Neural cell (in vitro differentiated cells): ENCODE data around the gene USP12. TPM values are rescaled to one million over a fixed set of nuclear protein-coding genes. Genes with fewer than 3 reads are reported as not detected.

ENCODE experiments used
- H2AFZ ChIP-seq: fragments of 200-600, 300-800 bp; sonication (generic), shearing (Covaris generic); 2 replicates; pipeline ENCODE4 v1.6.0; 2014; ENCODE audit warnings: low read depth, mild to moderate bottlenecking, antibody characterized with exemption, low read length, moderate library complexity
- H3F3A ChIP-seq: fragments of 200-600 bp; shearing (Covaris generic); 2 replicates; pipeline ENCODE4 v1.6.1; 2016; ENCODE audit warnings: mild to moderate bottlenecking, moderate library complexity, mixed read lengths, antibody characterized with exemption, low read length; ENCODE audit not compliant: insufficient read depth, poor library complexity, severe bottlenecking
- H3K27ac ChIP-seq: fragments of 200-600, 300-800 bp; sonication (generic), shearing (Covaris generic); 2 replicates; pipeline ENCODE4 v1.5.1; 2014; ENCODE audit warnings: mild to moderate bottlenecking, low read length, moderate library complexity
- H3K27me3 ChIP-seq: fragments of 300-800, 200-600 bp; sonication (generic), shearing (Covaris generic); 2 replicates; pipeline ENCODE4 v1.6.0; 2014; ENCODE audit warnings: mild to moderate bottlenecking, low read depth, low read length, moderate library complexity; ENCODE audit not compliant: insufficient read depth
- H3K36me3 ChIP-seq: fragments of 300-800, 200-600 bp; sonication (generic), shearing (Covaris generic); 2 replicates; pipeline ENCODE4 v1.5.1; 2014; ENCODE audit warnings: mild to moderate bottlenecking, antibody characterized with exemption, low read length, moderate library complexity; ENCODE audit not compliant: insufficient read depth
- H3K4me2 ChIP-seq: fragments of 300-800, 200-600 bp; sonication (generic), shearing (Covaris generic); 2 replicates; pipeline ENCODE4 v1.6.0; 2014; ENCODE audit warnings: mild to moderate bottlenecking, low read length
- H3K4me3 ChIP-seq: fragments of 300-800, 200-600 bp; sonication (generic), shearing (Covaris generic); 2 replicates; pipeline ENCODE4 v1.5.1; 2014; ENCODE audit warnings: mild to moderate bottlenecking, low read length, moderate library complexity
- H3K79me2 ChIP-seq: fragments of 200-600 bp; shearing (Covaris generic); replicated peaks from 2 replicates; pipeline ENCODE4 v1.6.0; 2014; ENCODE audit warnings: mild to moderate bottlenecking, low read length, moderate library complexity; ENCODE audit not compliant: insufficient read depth
- H3K9ac ChIP-seq: fragments of 300-800, 200-600 bp; sonication (generic), shearing (Covaris generic); 2 replicates; pipeline ENCODE4 v1.6.1; 2016; ENCODE audit warnings: mild to moderate bottlenecking, low read length, mixed read lengths
- H3K9me2 ChIP-seq: fragments of 200-600 bp; shearing (Covaris generic); 2 replicates; pipeline ENCODE4 v1.6.1; 2016; ENCODE audit warnings: mild to moderate bottlenecking, low read length, mixed read lengths; ENCODE audit not compliant: insufficient read depth
- H3K9me3 ChIP-seq: fragments of 200-600, 300-800 bp; sonication (generic), shearing (Covaris generic); 2 replicates; pipeline ENCODE4 v1.6.1; 2016; ENCODE audit warnings: mild to moderate bottlenecking, mixed run types, low read length, moderate library complexity, mixed read lengths
- H4K20me1 ChIP-seq: fragments of 200-600 bp; shearing (Covaris generic); 2 replicates; pipeline ENCODE4 v1.6.1; 2016; ENCODE audit warnings: mild to moderate bottlenecking, mixed run types; ENCODE audit not compliant: insufficient read depth
- EP300 ChIP-seq: fragments of 450-650 bp; conservative IDR thresholded peaks from 2 replicates; pipeline ENCODE4 v1.6.1; 2014; ENCODE audit warnings: antibody characterized with exemption, mild to moderate bottlenecking, moderate library complexity; ENCODE audit not compliant: poor library complexity, severe bottlenecking
- EZH2 ChIP-seq: fragments of 200-600, 300-800 bp; shearing (Covaris generic), sonication (generic); IDR thresholded peaks from 2 replicates; pipeline ENCODE4 v1.6.1; 2014; ENCODE audit warnings: antibody characterized with exemption, low read length, borderline replicate concordance, mild to moderate bottlenecking; ENCODE audit not compliant: insufficient read depth, poor library complexity, severe bottlenecking
- MXI1 ChIP-seq: fragments of 450-650 bp; conservative IDR thresholded peaks from 2 replicates; pipeline ENCODE4 v1.6.1; 2014; ENCODE audit warnings: antibody characterized with exemption, mild to moderate bottlenecking; ENCODE audit not compliant: poor library complexity, severe bottlenecking
- POLR2AphosphoS5 ChIP-seq: IDR thresholded peaks from 2 replicates; pipeline ENCODE4 v1.6.1; 2012
- RAD21 ChIP-seq: fragments of 450-650 bp; conservative IDR thresholded peaks from 2 replicates; pipeline ENCODE4 v1.6.1; 2014; ENCODE audit warnings: antibody characterized with exemption, mild to moderate bottlenecking, moderate library complexity
- SMC3 ChIP-seq: fragments of 450-650 bp; conservative IDR thresholded peaks from 2 replicates; pipeline ENCODE4 v1.6.1; 2014; ENCODE audit warnings: antibody characterized with exemption, mild to moderate bottlenecking, moderate library complexity; ENCODE audit not compliant: poor library complexity
- TAF1 ChIP-seq: IDR thresholded peaks from 2 replicates; pipeline ENCODE4 v1.6.1; 2012; ENCODE audit warnings: low read depth
- polyA plus RNA-seq: library from polyadenylated mRNA; depleted of rRNA; stranded (reverse); fragments of >200 nt; gene quantifications from 2 replicates; pipeline ENCODE4 v1.2.3, GENCODE V29; 2014
- TF ChIP-seq, protein P1 (sequence below): fragments of 450-650 bp; IDR thresholded peaks from 2 replicates; pipeline ENCODE4 v1.5.1; 2014; ENCODE audit warnings: antibody characterized with exemption, mild to moderate bottlenecking, moderate library complexity; ENCODE audit not compliant: poor library complexity, severe bottlenecking
- TF ChIP-seq, protein P2 (sequence below): IDR thresholded peaks from 2 replicates; pipeline ENCODE4 v1.6.1; 2012; ENCODE audit warnings: borderline replicate concordance

Gene USP12
- polyA plus RNA-seq, 1 donor from 2014 or later, result 26.2 TPM

DNA sequence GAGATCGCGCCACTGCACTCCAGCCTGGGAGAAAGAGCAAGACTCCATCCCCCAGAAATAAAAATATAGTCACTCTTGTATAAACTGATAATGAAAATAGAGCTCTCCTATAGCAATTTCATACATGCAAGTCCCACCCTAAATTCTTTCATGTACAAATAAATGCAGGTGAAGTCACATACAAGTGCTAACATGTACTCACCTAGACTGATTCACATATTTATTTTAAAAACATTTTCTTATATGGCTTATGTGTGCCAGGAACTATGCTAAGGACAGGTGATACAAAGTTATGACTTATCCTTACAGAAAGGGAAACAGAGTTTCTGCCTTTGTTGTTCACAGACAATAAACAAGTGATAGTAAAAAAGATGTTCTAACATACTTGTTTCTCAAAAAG is 32.0 kb downstream of the USP12 start:
- H4K20me1 ChIP-seq, result no peaks in the 10 kb centered on the region
- no peaks in the 10 kb centered on the region for H3K36me3 ChIP-seq
- H3K79me2 ChIP-seq, result peaks cover 36% of the 10 kb centered on the region

DNA sequence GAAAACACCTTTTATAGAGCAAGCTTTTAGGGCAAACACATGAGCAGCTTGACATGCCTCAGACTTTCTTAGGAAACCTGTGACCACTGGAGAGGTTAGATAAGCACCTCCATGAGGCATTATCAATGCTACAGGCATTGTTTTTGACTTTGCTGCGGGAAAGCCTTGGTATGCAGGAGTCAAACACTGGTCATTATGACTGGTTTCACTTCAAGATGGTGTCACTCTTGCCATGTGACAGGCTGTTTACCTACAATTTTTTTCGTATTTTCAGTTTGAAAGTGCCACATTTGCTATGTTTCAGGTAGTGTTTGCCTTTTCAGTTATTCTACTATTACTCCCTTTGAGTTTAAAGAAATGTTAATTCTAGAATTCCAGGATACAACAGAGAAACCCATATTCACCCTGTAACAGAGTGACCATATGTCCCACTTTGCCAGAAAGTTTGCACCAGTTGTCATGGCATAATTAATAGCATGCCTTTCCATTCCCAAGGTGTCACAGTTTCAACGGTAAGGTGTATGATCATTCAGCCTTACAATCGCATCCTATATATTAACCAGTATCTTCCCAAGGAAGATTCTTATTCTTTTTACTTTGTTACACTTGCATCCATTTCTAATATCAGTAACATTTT is 33.0 kb downstream of the USP12 start:
- no peak overlapping the region for H2AFZ ChIP-seq
- no peaks in the 10 kb centered on the region for H4K20me1 ChIP-seq
- peaks cover 40% of the 10 kb centered on the region for H3K79me2 ChIP-seq
- no peak overlapping the region for H3K4me3 ChIP-seq
- H3K9me3 ChIP-seq, result peaks cover 7% of the 10 kb centered on the region
- TF ChIP-seq SMC3, result no peak
- TF ChIP-seq, protein P1, sequence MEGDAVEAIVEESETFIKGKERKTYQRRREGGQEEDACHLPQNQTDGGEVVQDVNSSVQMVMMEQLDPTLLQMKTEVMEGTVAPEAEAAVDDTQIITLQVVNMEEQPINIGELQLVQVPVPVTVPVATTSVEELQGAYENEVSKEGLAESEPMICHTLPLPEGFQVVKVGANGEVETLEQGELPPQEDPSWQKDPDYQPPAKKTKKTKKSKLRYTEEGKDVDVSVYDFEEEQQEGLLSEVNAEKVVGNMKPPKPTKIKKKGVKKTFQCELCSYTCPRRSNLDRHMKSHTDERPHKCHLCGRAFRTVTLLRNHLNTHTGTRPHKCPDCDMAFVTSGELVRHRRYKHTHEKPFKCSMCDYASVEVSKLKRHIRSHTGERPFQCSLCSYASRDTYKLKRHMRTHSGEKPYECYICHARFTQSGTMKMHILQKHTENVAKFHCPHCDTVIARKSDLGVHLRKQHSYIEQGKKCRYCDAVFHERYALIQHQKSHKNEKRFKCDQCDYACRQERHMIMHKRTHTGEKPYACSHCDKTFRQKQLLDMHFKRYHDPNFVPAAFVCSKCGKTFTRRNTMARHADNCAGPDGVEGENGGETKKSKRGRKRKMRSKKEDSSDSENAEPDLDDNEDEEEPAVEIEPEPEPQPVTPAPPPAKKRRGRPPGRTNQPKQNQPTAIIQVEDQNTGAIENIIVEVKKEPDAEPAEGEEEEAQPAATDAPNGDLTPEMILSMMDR, result no peak
- no peak for TF ChIP-seq MXI1
- TF ChIP-seq EZH2, result no peak
- TF ChIP-seq, protein P2, sequence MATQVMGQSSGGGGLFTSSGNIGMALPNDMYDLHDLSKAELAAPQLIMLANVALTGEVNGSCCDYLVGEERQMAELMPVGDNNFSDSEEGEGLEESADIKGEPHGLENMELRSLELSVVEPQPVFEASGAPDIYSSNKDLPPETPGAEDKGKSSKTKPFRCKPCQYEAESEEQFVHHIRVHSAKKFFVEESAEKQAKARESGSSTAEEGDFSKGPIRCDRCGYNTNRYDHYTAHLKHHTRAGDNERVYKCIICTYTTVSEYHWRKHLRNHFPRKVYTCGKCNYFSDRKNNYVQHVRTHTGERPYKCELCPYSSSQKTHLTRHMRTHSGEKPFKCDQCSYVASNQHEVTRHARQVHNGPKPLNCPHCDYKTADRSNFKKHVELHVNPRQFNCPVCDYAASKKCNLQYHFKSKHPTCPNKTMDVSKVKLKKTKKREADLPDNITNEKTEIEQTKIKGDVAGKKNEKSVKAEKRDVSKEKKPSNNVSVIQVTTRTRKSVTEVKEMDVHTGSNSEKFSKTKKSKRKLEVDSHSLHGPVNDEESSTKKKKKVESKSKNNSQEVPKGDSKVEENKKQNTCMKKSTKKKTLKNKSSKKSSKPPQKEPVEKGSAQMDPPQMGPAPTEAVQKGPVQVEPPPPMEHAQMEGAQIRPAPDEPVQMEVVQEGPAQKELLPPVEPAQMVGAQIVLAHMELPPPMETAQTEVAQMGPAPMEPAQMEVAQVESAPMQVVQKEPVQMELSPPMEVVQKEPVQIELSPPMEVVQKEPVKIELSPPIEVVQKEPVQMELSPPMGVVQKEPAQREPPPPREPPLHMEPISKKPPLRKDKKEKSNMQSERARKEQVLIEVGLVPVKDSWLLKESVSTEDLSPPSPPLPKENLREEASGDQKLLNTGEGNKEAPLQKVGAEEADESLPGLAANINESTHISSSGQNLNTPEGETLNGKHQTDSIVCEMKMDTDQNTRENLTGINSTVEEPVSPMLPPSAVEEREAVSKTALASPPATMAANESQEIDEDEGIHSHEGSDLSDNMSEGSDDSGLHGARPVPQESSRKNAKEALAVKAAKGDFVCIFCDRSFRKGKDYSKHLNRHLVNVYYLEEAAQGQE, result no peak
- no peak for TF ChIP-seq TAF1
- no peak for TF ChIP-seq RAD21
- no peak for TF ChIP-seq POLR2AphosphoS5
- TF ChIP-seq EP300, result no peak
- no peak overlapping the region for H3K27ac ChIP-seq
- no peaks in the 10 kb centered on the region for H3F3A ChIP-seq
- H3K9me2 ChIP-seq, result no peaks in the 10 kb centered on the region
- no peaks in the 10 kb centered on the region for H3K36me3 ChIP-seq
- H3K4me2 ChIP-seq, result no peak overlapping the region
- H3K27me3 ChIP-seq, result no peaks in the 10 kb centered on the region
- no peak overlapping the region for H3K9ac ChIP-seq

More for the DNA sequence above, 32.0 kb downstream of the USP12 start:
- no peak overlapping the region for H2AFZ ChIP-seq
- H3F3A ChIP-seq, result no peaks in the 10 kb centered on the region
- H3K4me2 ChIP-seq, result no peak overlapping the region
- H3K9me3 ChIP-seq, result peaks cover 7% of the 10 kb centered on the region
- no peak overlapping the region for H3K27ac ChIP-seq
- H3K4me3 ChIP-seq, result no peak overlapping the region
- TF ChIP-seq, protein P1, result no peak
- TF ChIP-seq SMC3 (no peak), POLR2AphosphoS5 (no peak), MXI1 (no peak), TAF1 (no peak), EZH2 (no peak), EP300 (no peak), RAD21 (no peak)
- TF ChIP-seq, protein P2, result no peak
- H3K9me2 ChIP-seq, result no peaks in the 10 kb centered on the region
- no peaks in the 10 kb centered on the region for H3K27me3 ChIP-seq
- no peak overlapping the region for H3K9ac ChIP-seq
